Measurements from ENCODE around the gene MAML3.

DNA sequence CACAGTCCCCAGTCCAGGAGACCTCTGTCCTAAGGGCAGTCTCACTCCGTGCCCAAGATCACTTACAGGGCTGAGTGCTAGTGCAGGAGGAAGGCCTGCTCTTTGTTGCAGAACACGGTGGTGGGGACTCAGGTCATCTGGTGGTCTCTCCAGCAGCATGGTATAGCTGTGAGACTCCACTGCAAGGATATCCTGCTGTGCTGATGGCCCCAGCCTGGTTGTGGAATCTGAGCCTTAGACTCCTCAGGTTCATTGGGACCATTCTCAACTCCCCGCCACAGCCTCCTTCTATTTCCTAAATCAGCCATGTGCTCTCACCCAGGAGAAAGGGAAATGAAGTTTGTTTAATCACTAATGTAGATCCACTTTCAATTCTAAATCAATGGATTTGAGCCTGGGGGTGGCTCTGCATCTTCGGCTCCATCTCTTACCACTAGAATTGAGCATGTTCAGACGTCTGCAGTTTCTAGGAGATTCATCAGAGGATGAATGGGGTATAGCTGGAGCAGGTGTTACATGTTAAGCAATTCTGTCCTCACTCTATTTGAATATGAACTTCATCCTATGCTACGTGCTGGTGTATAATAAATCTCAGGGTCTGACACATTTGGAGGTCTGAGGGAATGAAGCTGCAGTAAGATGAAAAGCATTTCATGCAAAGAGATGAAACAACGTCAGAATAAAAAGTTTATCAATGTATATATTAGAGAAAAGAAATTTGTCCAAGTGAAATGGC lies 299.1 kb downstream of the MAML3 start:
- TF ChIP-seq, protein P1, sequence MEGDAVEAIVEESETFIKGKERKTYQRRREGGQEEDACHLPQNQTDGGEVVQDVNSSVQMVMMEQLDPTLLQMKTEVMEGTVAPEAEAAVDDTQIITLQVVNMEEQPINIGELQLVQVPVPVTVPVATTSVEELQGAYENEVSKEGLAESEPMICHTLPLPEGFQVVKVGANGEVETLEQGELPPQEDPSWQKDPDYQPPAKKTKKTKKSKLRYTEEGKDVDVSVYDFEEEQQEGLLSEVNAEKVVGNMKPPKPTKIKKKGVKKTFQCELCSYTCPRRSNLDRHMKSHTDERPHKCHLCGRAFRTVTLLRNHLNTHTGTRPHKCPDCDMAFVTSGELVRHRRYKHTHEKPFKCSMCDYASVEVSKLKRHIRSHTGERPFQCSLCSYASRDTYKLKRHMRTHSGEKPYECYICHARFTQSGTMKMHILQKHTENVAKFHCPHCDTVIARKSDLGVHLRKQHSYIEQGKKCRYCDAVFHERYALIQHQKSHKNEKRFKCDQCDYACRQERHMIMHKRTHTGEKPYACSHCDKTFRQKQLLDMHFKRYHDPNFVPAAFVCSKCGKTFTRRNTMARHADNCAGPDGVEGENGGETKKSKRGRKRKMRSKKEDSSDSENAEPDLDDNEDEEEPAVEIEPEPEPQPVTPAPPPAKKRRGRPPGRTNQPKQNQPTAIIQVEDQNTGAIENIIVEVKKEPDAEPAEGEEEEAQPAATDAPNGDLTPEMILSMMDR (IDR thresholded peaks at IDR 0.05; ENCODE audit: low read depth, low read length, poor library complexity, severe bottlenecking): no peak
- no peak for TF ChIP-seq EZH2phosphoT487 (IDR thresholded peaks at IDR 0.05; ENCODE audit: borderline replicate concordance, low read length)

Measured in DOHH2 (cell line).